Transverse colon (tissue), 4 donors: Measurements from ENCODE around the gene TIMM10B.

Experiments used
- CTCF ChIP-seq, 5 experiments: fragments of 200-600 bp in 3 of 5; fragments of 450-650 bp in 2 of 5; sonication (generic) in 3 of 5; IDR thresholded peaks; 1 replicate in 2 of 5; 2 replicates in 3 of 5; pipeline ENCODE4 v1.5.1; 2016 to 2017; ENCODE audit warnings: antibody characterized with exemption in 5 of 5, inconsistent platforms in 3 of 5, mild to moderate bottlenecking in 2 of 5, moderate library complexity in 1 of 5
- EP300 ChIP-seq: sonication (generic); formaldehyde crosslinking; IDR thresholded peaks from one replicate; pipeline ENCODE4 v1.6.1; 2017; ENCODE audit warnings: antibody characterized with exemption, low read depth
- POLR2A ChIP-seq: fragments of 450-650 bp; IDR thresholded peaks from one replicate; pipeline ENCODE4 v1.6.1; 2016; ENCODE audit warnings: antibody characterized with exemption, mild to moderate bottlenecking, moderate library complexity
- POLR2AphosphoS5 ChIP-seq, 3 donors: sonication (generic); formaldehyde crosslinking; IDR thresholded peaks; one replicate each; pipeline ENCODE4 v1.6.1; 2016; ENCODE audit warnings: antibody characterized with exemption in 3 of 3

DNA sequence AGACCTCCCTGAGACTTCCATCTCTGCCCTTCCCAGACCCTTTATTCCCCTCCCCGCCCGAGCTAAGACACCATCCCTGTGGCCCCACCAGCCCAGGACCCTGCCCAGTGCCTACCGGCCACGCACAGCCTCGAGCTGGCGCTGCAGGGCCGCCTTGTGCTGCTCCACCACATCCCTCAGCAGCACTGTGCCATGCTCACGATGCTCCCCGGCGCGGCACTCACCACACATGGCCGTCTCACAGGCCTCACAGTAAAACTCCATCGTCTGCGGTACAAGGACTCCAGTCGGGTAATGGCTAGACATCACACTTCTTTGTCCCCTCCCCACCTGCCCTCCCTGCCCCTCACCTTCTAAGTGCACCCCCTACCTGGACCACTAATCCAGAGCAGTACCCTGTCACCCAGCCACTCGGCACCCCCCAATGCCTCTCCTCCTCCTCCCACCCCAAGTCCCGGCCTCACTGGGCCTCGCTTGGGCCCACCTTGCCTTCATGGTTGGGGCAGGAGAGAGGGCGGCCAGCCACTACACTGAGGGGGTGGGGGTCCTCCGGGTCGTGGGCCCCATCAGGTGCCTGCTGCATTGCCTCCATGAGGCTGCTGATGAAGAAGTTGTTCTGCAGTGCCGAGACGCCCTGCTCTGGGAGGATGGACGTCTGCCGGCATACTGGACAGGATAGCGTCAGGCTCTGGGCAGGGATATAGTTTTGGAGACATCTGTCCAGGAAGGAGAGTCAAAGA is 23.6 kb upstream of the TIMM10B start:
- TF ChIP-seq CTCF (IDR thresholded peaks at IDR 0.05), result no peak
- TF ChIP-seq EP300, result no peak
- TF ChIP-seq POLR2A, result no peak
- no peak for TF ChIP-seq POLR2AphosphoS5 (IDR thresholded peaks at IDR 0.05)
